Sigmoid colon (tissue), 4 donors: ENCODE measurements around the gene FHIP1B.

Experiments used
- CTCF ChIP-seq, 4 experiments: fragments of 450-650 bp in 3 of 4; fragments of 200-600 bp in 1 of 4; IDR thresholded peaks; one replicate each; pipeline ENCODE4 v1.5.1; 2016 to 2019; ENCODE audit warnings: antibody characterized with exemption in 4 of 4, mild to moderate bottlenecking in 3 of 4, moderate library complexity in 2 of 4
- POLR2A ChIP-seq, 2 donors: fragments of 450-650 bp; IDR thresholded peaks; one replicate each; pipeline ENCODE4 v1.6.1; 2016; ENCODE audit warnings: antibody characterized with exemption in 2 of 2, mild to moderate bottlenecking in 2 of 2, moderate library complexity in 2 of 2
- POLR2AphosphoS5 ChIP-seq, 4 donors: sonication (generic); formaldehyde crosslinking; IDR thresholded peaks; one replicate each; pipeline ENCODE4 v1.6.1; 2017; ENCODE audit warnings: antibody characterized with exemption in 4 of 4

- TF ChIP-seq CTCF (IDR thresholded peaks at IDR 0.05) (no peak), POLR2AphosphoS5 (IDR thresholded peaks at IDR 0.05) (no peak), POLR2A (IDR thresholded peaks at IDR 0.05) (no peak)
Observed at GRCh38 chr11:6232899-6233298, 1.5 kb downstream of the FHIP1B start.
